Right ventricle myocardium inferior (tissue), 1 donor: ENCODE data around the gene LRRC10B. TPM values are rescaled to one million over a fixed set of nuclear protein-coding genes. Genes with fewer than 3 reads are reported as not detected.

Source experiments
- ATAC-seq: fragments of 200-7000 bp; cut with Tn5 transposase; one replicate; pipeline ENCODE4 v1.9.1; 2020; ENCODE audit warnings: mild to moderate bottlenecking, moderate library complexity
- DNase-seq: peaks from one replicate; pipeline ENCODE4 v3.0.0; 2021; ENCODE audit errors: missing footprints
- intact Hi-C: fragments of 100-400 bp; cut with DNase I; formaldehyde crosslinking; loops from one replicate; pipeline ENCODE4 v1.11.0; 2022
- total RNA-seq: library from RNA; stranded (reverse); fragmentation: NEBNext Ultra II Directional; extraction: Animal tissue kit (Norgen Biotek cat#: 25700); gene quantifications from one replicate; pipeline ENCODE4 v1.2.1, GENCODE V29; 2021
- donor health status: DM: no; HTN: yes; CAD: no; lungs with severe emphysema.

LRRC10B gene
- total RNA-seq, 1 donor from 2014 or later, result 0.60 TPM

DNA sequence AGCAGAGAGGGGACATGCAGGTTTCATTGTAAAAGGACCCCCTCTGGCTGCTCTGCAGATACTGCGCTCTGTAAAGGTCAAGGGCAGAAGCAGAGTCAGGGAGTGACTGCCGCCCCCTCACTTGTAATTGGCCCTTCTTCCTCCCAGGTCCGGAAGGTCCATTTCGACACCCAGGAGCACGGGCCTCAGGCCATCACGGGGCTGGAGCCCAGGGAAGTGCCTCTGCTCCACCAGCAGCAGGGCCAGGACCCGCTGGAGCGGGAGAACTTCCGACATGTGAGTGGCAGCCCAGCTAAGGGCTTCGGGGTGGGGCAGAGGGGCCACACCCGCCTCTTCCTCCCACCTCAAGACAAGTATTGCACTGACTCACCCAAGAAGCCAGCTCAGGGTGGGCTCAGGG lies 24.0 kb upstream of the LRRC10B start:
- ATAC-seq (no peak), DNase-seq (no peak)
- intact Hi-C loops, result no loop called here

DNA sequence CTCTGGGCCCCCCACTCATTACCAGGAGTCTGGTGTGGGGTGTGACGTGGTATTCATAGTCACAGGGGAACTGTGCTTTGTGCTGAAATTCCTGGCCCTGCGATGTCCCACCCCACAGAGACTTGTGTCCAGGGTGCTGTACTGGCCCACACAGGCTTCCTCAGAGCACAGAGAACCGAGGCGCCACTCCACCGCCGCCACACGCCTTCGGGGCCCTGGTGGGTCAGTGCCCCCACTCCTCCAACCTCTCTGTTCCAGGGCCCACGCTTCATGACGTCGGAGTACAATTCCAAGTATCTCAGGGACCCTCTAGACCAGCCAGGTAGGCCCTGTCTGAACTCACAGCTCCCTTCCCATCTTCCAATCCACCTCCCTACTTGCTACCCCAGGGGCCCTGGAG lies 23.5 kb upstream of the LRRC10B start:
- ATAC-seq (no peak), DNase-seq (no peak)
- intact Hi-C loops, result no loop called here

DNA sequence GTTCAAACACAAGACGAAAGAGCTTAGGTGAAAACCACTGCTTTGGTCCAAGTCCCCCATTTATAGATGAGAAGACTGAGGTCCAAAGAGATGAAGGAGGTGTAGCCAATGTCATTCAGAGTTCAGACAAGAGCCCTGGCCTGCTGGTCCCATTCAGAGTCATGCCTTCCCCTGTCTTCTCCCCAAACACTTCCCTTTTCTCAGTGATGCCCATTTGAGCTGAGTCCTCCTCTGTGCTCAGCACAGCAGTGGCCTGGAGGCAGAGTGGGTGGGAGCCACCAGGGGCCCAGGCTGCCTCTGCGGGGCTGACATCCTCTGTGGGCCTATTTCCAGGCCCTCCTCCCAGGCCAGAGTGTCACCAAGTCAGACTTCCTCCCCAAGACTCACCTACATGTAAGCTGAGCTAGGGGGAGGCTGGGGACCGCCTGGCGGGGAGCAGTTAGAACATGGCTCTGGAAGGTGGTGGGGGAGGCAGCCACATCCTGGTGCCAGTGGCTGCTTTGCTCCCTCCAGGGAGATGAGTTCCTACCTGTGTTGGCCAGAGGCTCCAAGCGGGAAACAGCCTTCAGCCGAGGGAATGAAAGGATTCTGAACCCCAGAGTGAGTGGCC lies 22.4 kb upstream of the LRRC10B start:
- ATAC-seq (no peak), DNase-seq (no peak)
- intact Hi-C loops, result no loop called here

DNA sequence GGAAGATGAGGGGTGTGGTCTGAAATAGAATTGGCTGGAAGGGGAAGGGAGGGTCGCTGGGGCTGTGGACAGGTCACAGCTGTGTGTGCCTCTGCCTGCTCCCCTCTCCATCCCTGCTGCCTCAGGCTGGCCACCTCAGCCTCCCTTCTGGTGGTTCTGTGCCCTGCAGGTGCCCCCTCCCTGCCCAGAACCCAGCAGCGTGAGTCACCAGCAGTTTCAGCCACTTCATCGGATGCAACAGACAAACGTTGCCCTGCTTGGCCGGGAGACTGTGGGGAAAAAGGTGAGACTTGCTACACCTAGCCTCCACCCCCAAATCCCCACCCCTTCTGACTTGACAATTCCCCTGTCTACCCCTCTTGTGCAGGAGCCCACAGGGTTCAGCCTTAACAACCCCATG lies 21.8 kb upstream of the LRRC10B start:
- ATAC-seq, result no peak
- DNase-seq, result no peak
- intact Hi-C loops, result no loop called here

DNA sequence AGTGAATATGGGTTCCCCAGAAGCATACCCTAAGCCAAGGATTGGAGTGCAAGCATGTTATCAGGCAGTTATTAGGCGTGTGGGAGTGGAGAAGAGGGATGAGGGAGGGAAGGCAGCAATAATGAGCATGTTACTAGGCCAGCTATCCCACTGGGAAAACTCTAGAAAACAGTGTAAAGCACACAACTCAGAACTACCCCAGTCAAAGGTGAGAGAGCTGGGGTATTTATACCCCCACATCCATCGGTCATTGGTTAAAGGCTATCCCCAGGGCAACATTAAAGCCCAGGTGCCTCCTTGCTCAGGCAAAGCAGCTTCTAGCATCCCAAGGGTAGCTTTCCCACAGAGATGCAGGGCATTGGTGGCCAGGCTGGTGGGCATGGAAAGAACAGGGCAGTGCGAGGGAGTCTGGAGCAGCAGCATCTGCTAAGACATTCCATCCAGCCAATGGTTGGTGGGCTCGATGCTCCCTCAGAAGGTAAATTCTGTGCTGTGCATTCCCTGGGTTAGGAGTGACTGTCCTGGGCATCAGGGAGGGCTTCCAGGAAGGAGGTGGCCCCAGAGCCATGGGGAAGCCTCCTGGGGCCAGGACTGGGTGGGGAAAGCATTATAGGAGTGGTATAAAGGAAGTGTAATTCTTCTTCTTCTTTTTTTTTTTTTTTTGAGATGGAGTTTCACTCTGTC lies 21.1 kb upstream of the LRRC10B start:
- ATAC-seq, result no peak
- DNase-seq, result no peak
- intact Hi-C loops, result no loop called here

DNA sequence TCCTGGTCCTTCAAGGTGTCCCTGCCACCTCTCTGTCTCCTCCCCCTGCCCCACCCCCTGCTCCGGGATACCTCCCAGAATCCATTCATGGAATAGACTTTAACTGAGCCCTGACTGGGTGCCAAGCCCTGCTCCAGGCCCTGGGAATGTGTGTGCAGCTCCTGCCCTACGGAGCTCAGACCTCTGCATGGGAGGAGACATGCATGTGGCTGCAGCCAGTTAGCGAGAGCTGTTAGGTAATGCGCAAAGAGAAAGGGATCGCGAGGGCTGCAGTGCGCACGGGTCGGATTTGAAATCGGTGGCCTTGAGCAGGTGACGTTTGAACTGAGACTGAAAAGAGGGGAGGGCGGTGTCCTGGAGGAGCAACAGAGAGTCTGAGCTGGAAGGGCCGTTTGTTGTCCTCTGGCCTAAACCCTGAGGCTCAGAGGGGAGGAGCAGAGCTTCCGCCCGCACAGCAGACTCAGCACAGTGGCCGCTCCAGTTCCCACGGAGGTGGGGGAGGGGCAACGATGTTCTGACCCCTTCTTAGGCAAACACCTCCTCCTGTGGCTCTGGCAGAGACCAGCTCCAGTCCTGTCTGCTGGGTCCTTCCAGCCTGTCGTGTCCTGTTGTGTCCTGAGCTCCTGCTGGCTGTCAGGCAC lies 19.8 kb upstream of the LRRC10B start:
- ATAC-seq (peak; percentile 80), DNase-seq (peak; percentile 78)
- intact Hi-C loops, result no loop called here

DNA sequence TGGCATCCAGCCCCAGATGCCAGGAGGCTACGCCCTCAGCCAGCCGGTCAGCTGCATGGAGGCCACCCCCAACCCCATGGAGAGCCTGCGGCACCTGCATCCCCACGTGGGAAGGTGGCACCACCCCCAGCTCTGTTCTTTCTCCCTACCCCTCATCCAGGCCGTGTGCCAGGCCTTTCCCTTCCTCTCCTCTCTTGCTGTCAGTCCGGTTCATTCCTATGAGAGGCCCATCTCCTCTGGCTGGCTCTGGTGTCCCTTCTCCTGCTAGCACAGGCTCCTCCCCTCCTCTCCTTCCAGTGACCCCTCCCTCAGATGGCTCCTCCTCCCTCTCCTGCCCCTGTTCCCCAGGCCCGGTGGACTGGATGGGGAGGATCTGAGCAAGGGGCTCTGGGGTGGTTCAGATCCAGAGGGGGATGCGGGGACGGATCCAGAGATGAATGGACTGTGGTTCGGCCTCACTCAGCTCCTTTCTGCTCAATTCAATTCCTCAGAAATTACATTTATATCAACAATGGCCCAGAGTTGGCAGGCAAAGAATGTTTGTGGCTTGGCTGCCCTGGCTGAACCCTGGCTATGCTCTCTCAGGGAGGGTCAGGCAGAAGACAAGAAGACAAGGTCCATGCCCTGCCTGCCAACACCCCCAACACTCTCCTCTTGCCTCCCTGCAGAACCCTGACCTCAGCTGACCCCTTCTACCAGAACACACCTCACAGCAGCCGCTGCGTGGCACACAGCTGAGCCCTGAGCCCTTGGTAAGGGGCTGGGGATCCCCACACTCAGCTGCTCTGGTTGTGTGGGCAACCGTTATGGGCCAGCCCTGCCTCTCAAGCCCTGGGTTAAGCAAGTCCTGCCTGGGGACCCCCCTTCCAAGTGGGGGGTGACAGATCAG lies 18.5 kb upstream of the LRRC10B start:
- no peak for DNase-seq
- ATAC-seq, result peak; percentile 52
- intact Hi-C loops, result no loop called here

DNA sequence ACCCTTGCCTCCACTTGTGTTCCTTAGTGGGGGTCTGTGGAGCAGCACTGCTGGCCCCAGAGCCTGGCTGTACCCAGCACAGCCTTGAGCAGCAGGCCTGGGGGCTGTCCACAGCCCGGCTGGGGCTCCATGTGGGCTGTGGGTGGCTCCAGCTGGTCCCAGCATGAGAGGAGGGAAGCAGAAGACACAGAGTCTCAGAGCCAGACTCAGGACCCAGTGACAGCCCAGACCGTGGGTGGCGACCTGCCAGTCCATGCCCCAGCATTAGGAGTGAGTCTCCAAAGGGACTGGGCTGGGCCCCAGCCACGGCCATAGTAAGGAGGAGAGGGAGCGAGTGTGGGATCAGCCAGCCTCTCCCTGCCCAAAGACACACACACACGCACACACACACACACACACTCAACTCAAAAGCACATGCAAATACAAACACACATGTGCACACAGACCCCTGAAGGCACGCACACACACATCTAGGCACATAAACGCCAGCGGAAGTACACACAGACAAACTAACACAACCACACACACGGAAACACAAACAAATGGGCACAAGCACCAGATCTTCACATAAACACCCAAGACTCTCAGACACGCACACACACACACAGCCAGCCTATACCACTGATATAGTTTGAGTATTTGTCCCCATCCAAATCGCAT lies 16.7 kb upstream of the LRRC10B start:
- intact Hi-C loops, result no loop called here
- DNase-seq (no peak), ATAC-seq (no peak)

DNA sequence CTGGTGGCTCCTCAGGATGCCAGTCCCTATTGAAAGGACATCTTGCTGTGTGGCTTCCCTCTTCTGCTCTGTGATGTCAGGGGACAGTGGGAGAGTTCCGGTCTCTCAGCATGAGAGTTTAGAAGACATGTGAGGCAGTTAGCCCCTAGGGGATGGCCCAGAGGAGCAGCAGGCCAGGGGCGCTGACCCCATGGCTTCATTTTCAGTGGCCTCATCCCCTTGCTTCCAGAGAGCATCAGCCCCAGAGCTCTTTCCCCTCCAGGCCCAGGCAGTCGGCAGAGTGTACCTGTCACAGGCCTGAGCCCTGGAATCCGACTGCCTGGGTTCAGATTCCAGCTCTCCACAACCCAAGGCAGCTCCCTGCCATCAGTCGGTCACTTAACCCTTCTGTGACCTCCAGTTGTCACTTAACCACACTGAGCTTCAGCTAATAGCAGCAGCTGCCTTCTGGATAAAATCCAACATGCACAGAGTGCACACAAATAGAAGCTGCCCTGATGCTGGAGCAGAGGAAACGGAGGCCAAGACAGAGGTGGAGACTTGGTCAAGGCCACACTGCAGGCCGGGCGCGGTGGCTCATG lies 14.1 kb upstream of the LRRC10B start:
- DNase-seq, result peak; percentile 70
- ATAC-seq, result peak; percentile 52
- intact Hi-C loops, result no loop called here

DNA sequence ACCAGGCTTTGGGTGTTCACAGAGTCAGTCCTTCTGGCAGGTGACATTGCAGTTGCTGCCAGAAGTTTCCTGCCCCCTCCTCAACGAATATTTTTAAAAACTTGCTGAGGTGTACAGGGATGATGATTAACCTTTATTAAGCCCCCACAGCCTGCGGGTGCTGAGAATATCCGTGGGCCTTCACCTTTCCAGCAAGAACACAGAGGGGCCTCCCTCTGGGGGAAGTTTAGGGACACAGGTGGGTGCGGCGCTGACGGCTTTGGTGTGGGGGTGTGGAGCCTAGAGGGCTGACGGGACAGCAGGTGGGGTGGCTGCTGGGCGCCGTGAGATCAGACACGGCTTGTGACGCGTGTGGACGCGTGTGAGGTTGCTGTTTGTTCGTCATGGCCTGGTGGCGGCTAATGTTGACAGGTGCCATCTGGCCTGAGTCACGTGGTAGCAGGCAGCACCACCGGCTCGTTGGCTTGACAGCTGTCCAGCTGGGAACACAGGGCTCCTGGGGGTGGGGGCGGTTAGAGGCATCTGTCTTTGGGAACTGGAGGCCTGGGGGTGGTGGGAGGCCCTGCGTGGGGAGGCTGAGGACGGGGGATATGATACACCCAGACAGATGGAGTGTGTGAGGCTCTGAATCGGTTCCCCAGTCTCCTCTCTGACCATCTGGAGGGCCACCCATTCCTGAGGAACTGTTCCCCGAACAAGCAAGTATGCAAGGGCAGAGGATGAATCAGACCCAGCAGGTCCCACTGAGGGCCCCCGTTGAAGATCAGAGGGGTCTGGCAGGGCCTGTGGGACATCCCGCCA lies 12.5 kb upstream of the LRRC10B start:
- intact Hi-C loops, result no loop called here
- DNase-seq (peak; percentile 64), ATAC-seq (no peak)

DNA sequence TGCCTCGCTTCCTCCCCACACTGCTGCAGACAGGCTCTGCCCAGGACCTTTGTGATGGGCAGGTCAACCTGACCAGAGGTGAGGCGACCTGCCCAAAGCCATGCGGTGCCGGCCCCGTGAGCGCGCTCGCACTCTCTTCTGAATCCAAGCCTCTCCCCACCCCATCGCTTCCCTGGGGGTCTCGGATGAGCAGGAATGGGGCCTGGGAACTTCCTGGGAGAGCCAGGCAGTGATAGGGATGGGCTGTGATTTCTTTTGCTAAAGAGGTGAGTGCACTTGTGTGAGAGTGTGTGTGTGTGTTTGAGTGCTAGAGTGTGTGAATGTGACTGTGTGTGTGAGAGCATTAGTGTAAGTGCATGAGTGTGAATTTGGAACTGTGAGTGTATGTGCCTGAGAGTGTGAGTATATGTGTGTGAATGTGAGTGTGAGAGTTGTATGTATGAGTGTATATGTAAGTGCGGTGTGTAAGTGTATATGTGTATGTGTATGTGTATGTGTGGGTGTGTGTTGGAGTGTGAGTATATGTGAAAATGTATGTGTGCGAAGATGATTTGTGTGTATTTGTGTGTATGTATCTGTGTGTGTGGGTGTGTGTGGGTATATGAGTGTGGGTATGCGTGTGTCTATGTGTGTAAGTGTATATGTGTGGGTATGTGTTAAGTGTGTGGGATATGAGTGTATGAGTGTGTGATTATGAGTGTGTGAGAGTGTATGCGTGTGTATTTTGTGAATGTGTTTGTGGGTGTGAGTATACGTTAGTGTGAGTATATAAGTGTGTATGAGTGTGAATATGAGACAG lies 11.7 kb upstream of the LRRC10B start:
- intact Hi-C loops, result no loop called here
- ATAC-seq (no peak), DNase-seq (peak; percentile 66)

DNA sequence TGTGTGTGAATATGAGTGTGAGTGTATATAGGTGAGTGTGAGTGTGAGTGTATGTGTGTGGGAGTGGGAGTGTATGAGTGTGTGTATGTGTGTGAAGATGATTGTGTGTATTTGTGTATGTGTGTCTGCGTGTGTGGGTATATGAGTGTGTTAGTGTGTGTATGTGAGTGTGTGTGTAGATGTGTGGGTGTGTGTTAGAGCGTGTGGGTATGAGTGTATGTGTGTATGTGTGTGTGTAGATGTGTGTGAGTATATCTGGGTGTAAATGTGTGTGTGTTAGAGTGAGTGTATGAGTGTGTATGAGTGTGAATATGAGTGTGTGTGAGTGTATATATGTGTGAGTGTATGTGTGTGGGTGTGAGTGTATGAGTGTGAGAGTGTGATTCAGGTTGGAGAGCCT lies 11.1 kb upstream of the LRRC10B start:
- ATAC-seq, result no peak
- DNase-seq, result no peak
- intact Hi-C loops, result no loop called here

DNA sequence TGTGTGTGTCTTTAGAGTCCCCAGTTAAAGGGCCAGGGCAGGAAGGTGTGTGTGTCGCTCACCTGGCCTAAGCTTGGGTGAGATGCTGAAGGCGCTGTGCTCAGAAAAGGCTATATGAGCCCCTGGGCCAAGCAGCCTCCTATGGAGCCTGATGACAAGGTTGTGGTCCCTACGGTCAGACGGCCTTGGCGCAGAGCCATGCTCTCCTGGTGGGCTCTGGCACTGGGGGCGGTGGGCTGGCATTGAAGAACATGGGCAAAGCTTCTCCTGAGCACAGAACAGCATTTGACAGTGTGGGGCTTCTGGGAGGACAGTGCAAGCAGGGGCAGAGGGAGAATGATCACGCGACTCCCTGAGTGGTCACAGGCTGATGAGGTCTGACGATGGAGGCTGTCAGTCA lies 10.7 kb upstream of the LRRC10B start:
- peak; percentile 58 for DNase-seq
- intact Hi-C loops, result no loop called here

DNA sequence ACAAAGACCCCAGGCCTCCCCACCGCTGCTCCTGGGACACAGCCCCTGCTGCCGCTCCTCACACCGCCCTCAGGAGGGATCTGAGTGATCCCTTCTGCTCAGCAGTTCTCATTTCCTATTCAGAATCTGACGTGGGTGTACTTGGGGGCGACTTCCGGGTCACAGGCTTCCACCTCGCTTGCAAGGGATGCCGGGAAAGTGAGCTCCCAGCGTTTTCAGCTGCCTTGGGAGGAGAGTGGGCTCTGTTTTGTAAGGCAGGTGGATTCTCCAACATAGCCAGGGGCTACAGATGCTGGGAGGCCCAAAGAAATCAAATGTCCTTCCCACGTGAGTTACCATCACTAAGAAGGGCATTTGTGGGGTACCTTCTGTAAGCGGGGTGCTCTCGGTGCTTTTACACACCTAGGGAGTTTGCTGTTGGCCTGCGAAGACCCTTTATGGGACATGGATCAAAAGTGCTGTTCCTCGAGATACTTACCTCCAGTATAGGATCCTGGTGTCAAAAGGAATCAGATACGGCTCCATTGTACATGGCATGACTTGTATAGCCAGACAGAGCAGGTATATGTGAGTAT lies 9.7 kb upstream of the LRRC10B start:
- intact Hi-C loops, result no loop called here
- DNase-seq (peak; percentile 28), ATAC-seq (no peak)

More for the DNA sequence above, 10.7 kb upstream of the LRRC10B start:
- no peak for ATAC-seq

DNA sequence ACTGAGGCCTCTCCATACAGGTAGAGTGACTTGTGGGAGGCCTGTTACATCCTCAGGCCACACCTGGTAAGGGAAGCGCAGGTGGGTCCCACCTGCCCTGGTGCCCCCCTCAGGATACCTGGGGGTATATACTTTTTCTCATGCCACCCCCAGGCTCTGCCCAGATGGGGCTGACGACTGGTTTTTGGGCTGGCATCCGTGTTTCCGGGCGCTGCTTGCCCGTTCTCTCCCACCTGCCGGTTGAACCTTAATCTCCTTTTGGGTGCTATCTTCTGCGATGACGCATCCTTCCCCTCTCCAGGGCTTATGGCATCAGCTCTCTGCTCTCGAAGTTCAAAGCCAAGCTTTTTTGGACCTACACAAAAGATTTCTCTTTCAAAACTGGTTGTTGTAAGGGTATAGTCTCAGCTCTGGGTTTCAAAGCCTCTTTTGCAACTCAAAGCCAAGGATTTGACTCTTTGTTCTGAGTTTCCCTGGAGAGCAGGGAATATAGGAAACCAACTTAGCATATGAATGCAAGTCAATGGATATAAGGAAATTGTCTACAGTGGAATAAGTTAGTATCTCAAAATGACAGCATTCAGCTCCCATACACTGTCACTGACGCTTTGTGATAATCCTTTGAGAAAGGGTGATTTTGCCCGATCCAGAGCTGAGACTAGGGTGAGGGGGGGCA lies 8.6 kb upstream of the LRRC10B start:
- DNase-seq, result peak; percentile 58
- intact Hi-C loops, result no loop called here
- ATAC-seq, result no peak

DNA sequence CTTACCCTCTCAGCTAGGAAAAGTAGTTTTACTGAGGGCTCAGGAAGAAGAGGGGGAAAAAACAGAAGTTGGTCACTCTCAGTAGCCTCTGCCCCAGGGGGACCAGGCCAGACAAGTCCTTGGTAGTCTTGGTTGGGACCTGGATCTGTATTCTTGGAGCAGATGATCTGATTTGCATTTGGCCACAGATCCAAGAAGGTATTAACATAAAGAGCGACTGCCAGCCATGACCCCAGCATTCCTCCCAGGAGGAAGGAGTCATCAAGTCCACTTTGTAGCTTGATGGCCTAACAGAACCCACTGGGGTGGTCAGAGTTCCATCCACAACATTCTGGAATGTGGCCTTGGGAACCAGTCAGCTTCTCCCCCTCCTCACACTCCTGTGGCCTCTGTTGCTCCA lies 6.0 kb upstream of the LRRC10B start:
- ATAC-seq, result no peak
- DNase-seq, result no peak
- intact Hi-C loops, result no loop called here
